ENCODE measurements around the gene AGAP3. TPM values are rescaled to one million over a fixed set of nuclear protein-coding genes. Genes with fewer than 3 reads are reported as not detected.

The AGAP3 gene
- total RNA-seq, 4 donors from 2014 or later = 54.9 to 74.4 (median 63.8) TPM

DNA sequence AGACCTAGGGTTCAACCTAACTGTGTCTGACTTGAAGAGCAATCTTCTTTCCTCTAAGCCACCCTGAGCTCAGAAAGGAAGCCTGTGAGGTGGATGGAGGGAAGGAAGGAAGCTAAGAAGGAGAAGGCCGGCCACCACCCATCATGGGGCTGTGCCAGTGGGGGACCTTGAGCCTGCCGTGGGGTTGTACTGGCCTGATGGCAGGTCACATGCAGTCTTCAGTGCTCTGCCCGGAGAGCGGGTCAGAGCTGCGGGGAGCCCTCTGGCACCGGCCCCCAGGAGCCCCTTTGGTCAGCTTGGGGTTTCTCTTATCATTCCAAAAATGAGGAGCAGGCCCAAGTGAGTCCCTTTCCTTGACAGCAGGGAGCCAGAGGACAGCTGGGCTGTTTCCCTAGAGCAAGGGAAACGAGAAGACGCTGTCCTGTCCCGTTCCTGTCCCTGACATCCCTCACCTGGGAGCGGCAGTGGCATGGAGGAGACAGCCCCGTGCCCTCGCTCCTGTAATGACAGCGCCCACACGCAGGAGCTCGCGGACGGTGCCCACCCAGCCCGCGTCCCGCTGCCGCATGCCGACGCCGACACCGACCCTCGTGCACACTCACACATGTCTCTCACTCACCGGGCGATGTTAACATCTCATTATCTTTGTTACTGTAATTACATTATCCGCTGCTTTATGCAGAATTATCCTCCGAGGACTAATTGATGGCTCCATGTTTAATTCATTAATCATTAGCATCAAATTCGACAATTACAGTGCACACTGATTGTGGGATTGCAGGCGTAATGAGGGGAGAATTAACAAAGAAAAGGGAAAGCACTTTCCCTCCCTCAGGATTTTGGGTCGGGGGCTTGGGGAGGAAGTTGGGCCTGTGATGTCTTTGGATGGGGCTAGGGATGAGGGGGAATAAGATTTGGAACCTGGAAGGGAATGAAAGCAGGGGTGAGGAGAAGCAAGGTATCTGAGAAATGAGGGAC is 49.9 kb downstream of the AGAP3 start:
- no peak for TF ChIP-seq CTCF (IDR thresholded peaks at IDR 0.05)
- TF ChIP-seq EP300 (IDR thresholded peaks at IDR 0.05; ENCODE audit: low read depth) = no peak
- TF ChIP-seq POLR2A (IDR thresholded peaks at IDR 0.05) = no peak
- no peak for TF ChIP-seq POLR2AphosphoS5 (IDR thresholded peaks at IDR 0.05)
- H3K36me3 ChIP-seq = peaks cover 0 to 20% (median 9%) of the 10 kb centered on the region in 4 donors
- no peak overlapping the region for H3K27ac ChIP-seq
- 90 to 95% methylated on average over 20 to 33 of the region's 33 CpGs for whole genome bisulfite sequencing, 2 donors (ENCODE audit: low coverage in 1 of 2)
- no peak for DNase-seq
- no peak overlapping the region for H3K4me3 ChIP-seq
- in situ Hi-C loops (cut with MboI; ENCODE audit: low pct_ligation_motif_present in 1 of 4, low pct_unique_long_range_greater_than_20kb in 1 of 4, low sequenced_read_pairs in 3 of 4) = no loop called here
- H3K27me3 ChIP-seq = no peaks in the 10 kb centered on the region
- no peaks in the 10 kb centered on the region for H3K9me3 ChIP-seq
- intact Hi-C loops (cut with DNase I; ENCODE audit: low total_unique reads) = no loop called here
- no peaks in the 10 kb centered on the region for H3K4me1 ChIP-seq

DNA sequence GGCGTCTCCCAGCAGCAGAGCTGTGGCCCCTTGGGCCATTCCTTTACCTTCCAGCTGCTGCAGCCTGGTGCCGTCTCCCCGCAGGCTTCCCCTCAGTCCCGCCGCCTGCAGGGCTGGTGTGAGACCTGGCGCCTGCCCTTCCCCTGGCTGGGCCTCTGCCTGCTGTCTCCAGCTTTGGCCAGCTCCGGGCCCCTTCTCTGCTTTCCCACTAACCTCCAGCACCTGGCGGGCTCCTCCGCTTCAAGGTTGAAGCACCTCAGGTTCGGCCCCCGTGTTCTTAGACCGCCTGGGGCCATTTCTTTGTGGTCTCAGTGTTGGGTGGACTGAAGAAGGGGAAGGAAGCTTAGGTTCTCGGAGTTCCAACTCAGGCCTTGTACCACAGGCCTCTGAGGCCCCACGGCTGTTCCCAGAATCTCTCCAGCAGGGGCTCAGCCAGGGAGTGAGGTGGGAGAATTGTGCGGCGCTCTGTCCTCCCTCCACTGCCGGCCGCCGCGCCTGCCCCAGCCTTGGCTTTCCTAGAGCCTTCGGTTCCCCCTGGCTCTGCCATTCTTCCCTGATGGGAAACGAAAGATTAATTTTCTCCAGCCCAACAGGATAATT is 50.9 kb downstream of the AGAP3 start:
- DNase-seq = no peak
- H3K36me3 ChIP-seq = peaks cover 0 to 20% (median 9%) of the 10 kb centered on the region in 4 donors
- 88 to 91% methylated on average over 7 to 22 of the region's 22 CpGs for WGBS, 2 donors (ENCODE audit: low coverage in 1 of 2)
- no peak for TF ChIP-seq CTCF (IDR thresholded peaks at IDR 0.05)
- H3K9me3 ChIP-seq = no peaks in the 10 kb centered on the region
- no peaks in the 10 kb centered on the region for H3K4me1 ChIP-seq
- H3K27me3 ChIP-seq = no peaks in the 10 kb centered on the region
- intact Hi-C loops (cut with DNase I; ENCODE audit: low total_unique reads) = no loop called here
- H3K27ac ChIP-seq = no peak overlapping the region
- H3K4me3 ChIP-seq = no peak overlapping the region
- in situ Hi-C loops (cut with MboI; ENCODE audit: low pct_ligation_motif_present in 1 of 4, low pct_unique_long_range_greater_than_20kb in 1 of 4, low sequenced_read_pairs in 3 of 4) = no loop called here

DNA sequence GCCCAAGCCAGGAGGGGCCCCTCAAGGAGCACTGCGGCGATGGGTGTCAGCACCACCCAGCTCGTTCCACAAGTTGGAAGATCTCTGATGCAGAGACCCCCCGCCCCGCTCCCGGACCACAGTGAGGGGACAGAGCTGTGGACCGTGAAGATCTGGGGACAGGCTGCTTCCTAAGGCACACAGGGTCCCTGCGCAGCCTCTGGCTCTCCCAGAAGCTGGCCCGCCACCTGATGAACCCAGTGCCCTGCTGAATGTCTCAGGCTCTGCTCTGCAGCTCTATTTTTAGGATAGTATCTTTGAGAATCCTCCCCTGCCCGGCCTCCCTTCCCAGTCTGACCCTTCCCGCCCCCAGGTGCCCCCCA is 51.5 kb downstream of the AGAP3 start:
- Histone ChIP-seq H3K27me3 (no peaks in the 10 kb centered on the region), H3K36me3 (peaks cover 0 to 20% (median 9%) of the 10 kb centered on the region in 4 donors), H3K9me3 (no peaks in the 10 kb centered on the region), H3K27ac (no peak overlapping the region), H3K4me1 (no peaks in the 10 kb centered on the region), H3K4me3 (no peak overlapping the region)
- TF ChIP-seq POLR2AphosphoS5 (IDR thresholded peaks at IDR 0.05) (no peak), EP300 (IDR thresholded peaks at IDR 0.05; ENCODE audit: low read depth) (no peak), POLR2A (IDR thresholded peaks at IDR 0.05) (no peak), CTCF (IDR thresholded peaks at IDR 0.05) (no peak)
- no peak for DNase-seq
- in situ Hi-C loops (cut with MboI; ENCODE audit: low pct_ligation_motif_present in 1 of 4, low pct_unique_long_range_greater_than_20kb in 1 of 4, low sequenced_read_pairs in 3 of 4) = no loop called here
- WGBS, 2 donors (ENCODE audit: low coverage in 1 of 2) = 60 to 90% methylated on average over 1 to 11 of the region's 11 CpGs
- intact Hi-C loops (cut with DNase I; ENCODE audit: low total_unique reads) = no loop called here

GRCh38 chr7:151138153-151138851 is 52.0 kb downstream of the AGAP3 start:
- in situ Hi-C loops (cut with MboI; ENCODE audit: low pct_ligation_motif_present in 1 of 4, low pct_unique_long_range_greater_than_20kb in 1 of 4, low sequenced_read_pairs in 3 of 4) (no loop called here), intact Hi-C loops (cut with DNase I; ENCODE audit: low total_unique reads) (no loop called here)
- H3K27me3 ChIP-seq = no peaks in the 10 kb centered on the region
- DNase-seq = peak; percentile 4
- H3K4me1 ChIP-seq = no peaks in the 10 kb centered on the region
- 88% methylated on average over 27 of the region's 30 CpGs; no CpG with 5 or more reads in 1 of the 2 donors for WGBS, 2 donors (ENCODE audit: low coverage in 1 of 2)
- H3K9me3 ChIP-seq = no peaks in the 10 kb centered on the region
- no peak overlapping the region for H3K27ac ChIP-seq
- TF ChIP-seq POLR2A (IDR thresholded peaks at IDR 0.05) (no peak), EP300 (IDR thresholded peaks at IDR 0.05; ENCODE audit: low read depth) (no peak), POLR2AphosphoS5 (IDR thresholded peaks at IDR 0.05) (no peak), CTCF (IDR thresholded peaks at IDR 0.05) (no peak)
- H3K4me3 ChIP-seq = no peak overlapping the region
- H3K36me3 ChIP-seq = peaks cover 0 to 20% (median 9%) of the 10 kb centered on the region in 4 donors
